GM12875 (cell line): ENCODE measurements around the gene NCAM1.

Experiments used
- H3K4me3 ChIP-seq: one replicate; pipeline ENCODE4 v1.5.1; 2011; ENCODE audit warnings: low read depth, low read length, control low read depth
- CTCF ChIP-seq: IDR thresholded peaks from 2 replicates; pipeline ENCODE4 v1.5.1; 2011; ENCODE audit warnings: low read depth, mild to moderate bottlenecking, control low read depth, inconsistent platforms, low read length, moderate library complexity, borderline replicate concordance; ENCODE audit not compliant: insufficient read depth

Gene NCAM1

GRCh38 chr11:113277907-113278306 lies 316.7 kb downstream of the NCAM1 start:
- no peak overlapping the region for H3K4me3 ChIP-seq
- no peak for TF ChIP-seq CTCF

- no peak for TF ChIP-seq CTCF
- no peak overlapping the region for H3K4me3 ChIP-seq
Observed at GRCh38 chr11:113278481-113278880, 317.3 kb downstream of the NCAM1 start.

GRCh38 chr11:113278925-113279324 lies 317.7 kb downstream of the NCAM1 start:
- no peak for TF ChIP-seq CTCF

GRCh38 chr11:113279591-113279990 lies 318.4 kb downstream of the NCAM1 start:
- TF ChIP-seq CTCF = no peak

More at GRCh38 chr11:113278925-113279324, 317.7 kb downstream of the NCAM1 start:
- no peak overlapping the region for H3K4me3 ChIP-seq

GRCh38 chr11:113281052-113281725 lies 320.0 kb downstream of the NCAM1 start:
- no peak overlapping the region for H3K4me3 ChIP-seq

More at GRCh38 chr11:113279591-113279990, 318.4 kb downstream of the NCAM1 start:
- H3K4me3 ChIP-seq = no peak overlapping the region

GRCh38 chr11:113282898-113283437 lies 321.7 kb downstream of the NCAM1 start:
- no peak overlapping the region for H3K4me3 ChIP-seq
- TF ChIP-seq CTCF = no peak

More at GRCh38 chr11:113281052-113281725, 320.0 kb downstream of the NCAM1 start:
- TF ChIP-seq CTCF = no peak

- no peak for TF ChIP-seq CTCF
- H3K4me3 ChIP-seq = no peak overlapping the region
Observed at GRCh38 chr11:113283881-113284280, 322.7 kb downstream of the NCAM1 start.
